ENCODE data around the gene LZTS3.

The LZTS3 gene

DNA sequence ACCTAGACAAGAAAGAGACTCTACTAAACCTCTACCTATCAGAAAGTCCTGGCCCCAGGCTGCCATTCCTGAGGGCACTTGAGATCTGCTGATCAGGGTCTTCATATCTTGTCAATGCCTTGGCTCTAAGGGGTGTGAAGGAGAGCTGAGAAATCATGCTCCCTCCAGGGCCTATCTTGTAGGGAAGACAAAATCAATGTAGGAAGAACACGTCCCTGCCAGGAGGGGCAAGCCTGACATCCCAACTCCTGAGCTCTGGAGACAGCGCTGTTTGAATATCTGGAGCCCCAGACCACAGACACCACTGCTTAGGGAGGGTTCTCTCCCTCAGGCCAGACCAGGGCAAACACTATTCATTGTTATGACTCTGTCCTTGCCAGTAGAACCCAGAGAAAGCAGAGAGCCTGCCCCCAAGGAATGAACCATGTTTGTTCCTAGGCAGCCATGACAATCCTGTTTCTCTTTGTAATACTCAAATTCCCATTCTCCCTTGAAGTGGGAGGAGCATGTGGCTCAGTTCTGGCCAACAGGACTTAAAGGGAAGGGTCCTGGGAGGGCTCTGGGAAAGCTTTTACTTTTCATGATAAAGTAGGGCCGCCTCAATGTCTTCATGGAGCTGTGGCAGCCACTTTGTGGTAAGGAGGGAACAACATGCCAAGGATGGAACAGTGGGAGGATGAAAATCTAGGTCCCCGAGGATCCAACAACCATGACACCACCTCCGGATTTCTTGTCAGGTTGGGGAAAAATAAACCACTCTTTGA, 11.9 kb downstream of the LZTS3 start:
- TF ChIP-seq POLR2AphosphoS5 (IDR thresholded peaks at IDR 0.05; ENCODE audit: low read depth) (no peak), SPI1 (IDR thresholded peaks at IDR 0.05; ENCODE audit: borderline replicate concordance, low read depth) (no peak), GABPA (IDR thresholded peaks at IDR 0.05; ENCODE audit: low read depth) (no peak)
- TF ChIP-seq, protein P1, sequence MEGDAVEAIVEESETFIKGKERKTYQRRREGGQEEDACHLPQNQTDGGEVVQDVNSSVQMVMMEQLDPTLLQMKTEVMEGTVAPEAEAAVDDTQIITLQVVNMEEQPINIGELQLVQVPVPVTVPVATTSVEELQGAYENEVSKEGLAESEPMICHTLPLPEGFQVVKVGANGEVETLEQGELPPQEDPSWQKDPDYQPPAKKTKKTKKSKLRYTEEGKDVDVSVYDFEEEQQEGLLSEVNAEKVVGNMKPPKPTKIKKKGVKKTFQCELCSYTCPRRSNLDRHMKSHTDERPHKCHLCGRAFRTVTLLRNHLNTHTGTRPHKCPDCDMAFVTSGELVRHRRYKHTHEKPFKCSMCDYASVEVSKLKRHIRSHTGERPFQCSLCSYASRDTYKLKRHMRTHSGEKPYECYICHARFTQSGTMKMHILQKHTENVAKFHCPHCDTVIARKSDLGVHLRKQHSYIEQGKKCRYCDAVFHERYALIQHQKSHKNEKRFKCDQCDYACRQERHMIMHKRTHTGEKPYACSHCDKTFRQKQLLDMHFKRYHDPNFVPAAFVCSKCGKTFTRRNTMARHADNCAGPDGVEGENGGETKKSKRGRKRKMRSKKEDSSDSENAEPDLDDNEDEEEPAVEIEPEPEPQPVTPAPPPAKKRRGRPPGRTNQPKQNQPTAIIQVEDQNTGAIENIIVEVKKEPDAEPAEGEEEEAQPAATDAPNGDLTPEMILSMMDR (IDR thresholded peaks at IDR 0.05; ENCODE audit: insufficient read depth, low read length) = no peak
- TF ChIP-seq, protein P2, sequence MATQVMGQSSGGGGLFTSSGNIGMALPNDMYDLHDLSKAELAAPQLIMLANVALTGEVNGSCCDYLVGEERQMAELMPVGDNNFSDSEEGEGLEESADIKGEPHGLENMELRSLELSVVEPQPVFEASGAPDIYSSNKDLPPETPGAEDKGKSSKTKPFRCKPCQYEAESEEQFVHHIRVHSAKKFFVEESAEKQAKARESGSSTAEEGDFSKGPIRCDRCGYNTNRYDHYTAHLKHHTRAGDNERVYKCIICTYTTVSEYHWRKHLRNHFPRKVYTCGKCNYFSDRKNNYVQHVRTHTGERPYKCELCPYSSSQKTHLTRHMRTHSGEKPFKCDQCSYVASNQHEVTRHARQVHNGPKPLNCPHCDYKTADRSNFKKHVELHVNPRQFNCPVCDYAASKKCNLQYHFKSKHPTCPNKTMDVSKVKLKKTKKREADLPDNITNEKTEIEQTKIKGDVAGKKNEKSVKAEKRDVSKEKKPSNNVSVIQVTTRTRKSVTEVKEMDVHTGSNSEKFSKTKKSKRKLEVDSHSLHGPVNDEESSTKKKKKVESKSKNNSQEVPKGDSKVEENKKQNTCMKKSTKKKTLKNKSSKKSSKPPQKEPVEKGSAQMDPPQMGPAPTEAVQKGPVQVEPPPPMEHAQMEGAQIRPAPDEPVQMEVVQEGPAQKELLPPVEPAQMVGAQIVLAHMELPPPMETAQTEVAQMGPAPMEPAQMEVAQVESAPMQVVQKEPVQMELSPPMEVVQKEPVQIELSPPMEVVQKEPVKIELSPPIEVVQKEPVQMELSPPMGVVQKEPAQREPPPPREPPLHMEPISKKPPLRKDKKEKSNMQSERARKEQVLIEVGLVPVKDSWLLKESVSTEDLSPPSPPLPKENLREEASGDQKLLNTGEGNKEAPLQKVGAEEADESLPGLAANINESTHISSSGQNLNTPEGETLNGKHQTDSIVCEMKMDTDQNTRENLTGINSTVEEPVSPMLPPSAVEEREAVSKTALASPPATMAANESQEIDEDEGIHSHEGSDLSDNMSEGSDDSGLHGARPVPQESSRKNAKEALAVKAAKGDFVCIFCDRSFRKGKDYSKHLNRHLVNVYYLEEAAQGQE (IDR thresholded peaks at IDR 0.05; ENCODE audit: insufficient replicate concordance, low read depth) = no peak
- Histone ChIP-seq H3K27ac (replicated peaks) (no peak overlapping the region), H3K27me3 (ENCODE audit: insufficient read depth, poor library complexity, severe bottlenecking) (no peaks in the 10 kb centered on the region), H3K4me3 (replicated peaks; ENCODE audit: insufficient read depth, low read length) (no peak overlapping the region)
- no peak for DNase-seq (ENCODE audit: low read depth in 1 of 2, low spot score in 1 of 2)

DNA sequence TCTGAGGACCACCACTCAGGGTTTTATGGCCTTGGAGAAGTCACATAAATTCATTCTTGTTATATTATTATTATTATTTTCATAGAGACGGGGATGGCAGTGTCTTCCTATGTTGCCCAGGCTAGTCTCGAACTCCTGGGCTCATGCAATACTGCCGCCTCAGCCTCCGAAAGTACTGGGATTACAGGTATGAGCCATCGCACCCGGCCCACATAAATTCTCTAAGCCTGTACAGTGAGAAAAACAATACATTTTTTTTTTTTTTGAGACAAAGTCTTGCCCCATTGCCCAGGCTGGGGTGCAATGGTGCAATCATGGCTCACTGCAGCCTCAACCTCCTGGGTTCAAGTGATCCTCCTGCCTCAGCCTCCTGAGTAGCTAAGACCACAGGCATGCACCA, 12.9 kb downstream of the LZTS3 start:
- no peak for TF ChIP-seq GABPA (IDR thresholded peaks at IDR 0.05; ENCODE audit: low read depth)
- no peak for TF ChIP-seq POLR2AphosphoS5 (IDR thresholded peaks at IDR 0.05; ENCODE audit: low read depth)
- TF ChIP-seq, protein P2 (IDR thresholded peaks at IDR 0.05; ENCODE audit: insufficient replicate concordance, low read depth) = no peak
- TF ChIP-seq, protein P1 (IDR thresholded peaks at IDR 0.05; ENCODE audit: insufficient read depth, low read length) = no peak
- TF ChIP-seq SPI1 (IDR thresholded peaks at IDR 0.05; ENCODE audit: borderline replicate concordance, low read depth) = no peak
- Histone ChIP-seq H3K27me3 (ENCODE audit: insufficient read depth, poor library complexity, severe bottlenecking) (no peaks in the 10 kb centered on the region), H3K4me3 (replicated peaks; ENCODE audit: insufficient read depth, low read length) (peak overlapping the region; percentile 81), H3K27ac (replicated peaks) (no peak overlapping the region; the same call in 1 of the 2 replicates)
- DNase-seq (ENCODE audit: low read depth in 1 of 2, low spot score in 1 of 2) = no peak

DNA sequence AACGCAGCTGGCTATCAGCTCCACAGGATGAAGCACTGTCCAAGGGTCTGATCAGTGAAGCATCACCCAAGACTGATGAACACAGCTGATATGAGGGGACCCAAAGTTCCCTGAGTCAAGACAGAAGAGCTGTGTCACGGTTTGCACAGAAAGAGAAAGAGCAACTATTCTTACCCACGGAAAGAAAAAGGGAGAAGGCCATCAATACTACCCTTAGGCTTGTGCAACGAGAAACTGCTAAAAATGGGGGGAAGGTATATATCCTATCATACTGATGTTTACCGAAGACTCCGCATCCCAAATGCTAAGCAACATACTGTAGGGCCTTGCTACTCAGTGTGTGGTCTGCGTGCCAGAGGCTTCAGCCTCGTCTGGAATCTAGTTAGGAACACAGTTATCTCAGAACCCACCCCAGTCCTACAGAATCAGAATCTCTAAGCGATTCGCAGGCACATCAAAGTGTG, 14.3 kb downstream of the LZTS3 start:
- peak overlapping the region; percentile 85 for H3K27ac ChIP-seq (replicated peaks)
- DNase-seq (ENCODE audit: low read depth in 1 of 2, low spot score in 1 of 2) = no peak
- TF ChIP-seq GABPA (IDR thresholded peaks at IDR 0.05; ENCODE audit: low read depth) (no peak), POLR2AphosphoS5 (IDR thresholded peaks at IDR 0.05; ENCODE audit: low read depth) (no peak), SPI1 (IDR thresholded peaks at IDR 0.05; ENCODE audit: borderline replicate concordance, low read depth) (no peak)
- TF ChIP-seq, protein P2 (IDR thresholded peaks at IDR 0.05; ENCODE audit: insufficient replicate concordance, low read depth) = no peak
- TF ChIP-seq, protein P1 (IDR thresholded peaks at IDR 0.05; ENCODE audit: insufficient read depth, low read length) = no peak
- peak overlapping the region; percentile 81 for H3K4me3 ChIP-seq (replicated peaks; ENCODE audit: insufficient read depth, low read length)
- no peaks in the 10 kb centered on the region for H3K27me3 ChIP-seq (ENCODE audit: insufficient read depth, poor library complexity, severe bottlenecking)
